Measurements from ENCODE around the gene PM20D1. TPM values are rescaled to one million over a fixed set of nuclear protein-coding genes. Genes with fewer than 3 reads are reported as not detected.
"Not testable (repeated sequence)": the region's sequence is repeated elsewhere in the genome, so short reads cannot be mapped to it uniquely, and the experiment has no call there.

The PM20D1 gene
- total and polyA plus RNA-seq, 10 of the 15 experiments (the other 5 are each of a cell fraction or from before 2014, with no cell fraction given) = not detected

- TF ChIP-seq IKZF2 (IDR thresholded peaks at IDR 0.05) = no peak
- no peak for TF ChIP-seq BCL11A (IDR thresholded peaks at IDR 0.05; ENCODE audit: low read depth, low read length)
- TF ChIP-seq NR2F1 (conservative IDR thresholded peaks at IDR 0.05) = no peak
- TF ChIP-seq YBX1 (IDR thresholded peaks at IDR 0.05) = no peak
- TF ChIP-seq HDGF (IDR thresholded peaks at IDR 0.05) = no peak
Measured at GRCh38 chr1:205824180-205824579, 25.8 kb downstream of the PM20D1 start (continued).

GRCh38 chr1:205823260-205823659 is 26.7 kb downstream of the PM20D1 start:
- RAD21 ChIA-PET (ENCODE audit: unreplicated experiment); H3K4me2 ChIP-seq (ENCODE audit: control insufficient read depth, insufficient read depth); intact Hi-C loops (cut with micrococcal nuclease; ENCODE audit: unreplicated experiment); BruUV-seq (replicated peaks); H3K9ac ChIP-seq (ENCODE audit: control insufficient read depth, insufficient read depth, low read length); H2AFZ ChIP-seq (ENCODE audit: control insufficient read depth, low read depth, low read length); H3K36me3 ChIP-seq (ENCODE audit: control insufficient read depth in 2 of 2, insufficient read depth in 2 of 2, low read length in 1 of 2); H3K9me3 ChIP-seq (replicated peaks; ENCODE audit: control insufficient read depth, insufficient read depth, low read length); in situ Hi-C loops (cut with MboI); FAIRE-seq; ATAC-seq; CTCF ChIA-PET; H3K4me3 ChIP-seq; H4K20me1 ChIP-seq (ENCODE audit: control insufficient read depth, insufficient read depth); H3K4me1 ChIP-seq (ENCODE audit: control insufficient read depth, insufficient read depth, low read length); DNase-seq (ENCODE audit: low read depth, low spot score); H3K27me3 ChIP-seq (replicated peaks in 1 of 2; ENCODE audit: control insufficient read depth in 2 of 2, insufficient read depth in 2 of 2, low read length in 1 of 2); H3K27ac ChIP-seq (ENCODE audit: control insufficient read depth, insufficient read depth); SMC1A ChIA-PET (ENCODE audit: uncharacterized antibody, unreplicated experiment); POLR2A ChIA-PET; H3K79me2 ChIP-seq (ENCODE audit: control insufficient read depth, insufficient read depth, low read length): not testable (repeated sequence)
- 3% methylated on average over 2 of the region's 2 CpGs for WGBS (ENCODE audit: insufficient coverage, insufficient replicate concordance, low lambda C conversion rate, missing lambda C conversion rate)
- 0 out of 2 replicates have a peak, but pooled peaks have one; percentile 21 for TF ChIP-seq NBN (IDR thresholded peaks at IDR 0.05)
- 0 out of 4 replicates have a peak, but pooled peaks of 1 of the 2 experiments have one; percentile 19 for TF ChIP-seq IKZF2 (IDR thresholded peaks at IDR 0.05)

- no TSS peak for BruUV-seq (replicated peaks)
- DNase-seq (ENCODE audit: low read depth, low spot score) = no peak
- RAD21 ChIA-PET (ENCODE audit: unreplicated experiment) = no interaction called here
- H3K4me3 ChIP-seq = no peak overlapping the region
- H3K4me2 ChIP-seq (ENCODE audit: control insufficient read depth, insufficient read depth) = no peak overlapping the region
- no peaks in the 10 kb centered on the region; the same call in 1 of the 2 replicates for H3K4me1 ChIP-seq (ENCODE audit: control insufficient read depth, insufficient read depth, low read length)
- no peak overlapping the region for H3K9ac ChIP-seq (ENCODE audit: control insufficient read depth, insufficient read depth, low read length)
- POLR2A ChIA-PET = no interaction called here
- SMC1A ChIA-PET (ENCODE audit: uncharacterized antibody, unreplicated experiment) = no interaction called here
- no peak for ATAC-seq
- H3K9me3 ChIP-seq (replicated peaks; ENCODE audit: control insufficient read depth, insufficient read depth, low read length) = peaks cover 6% of the 10 kb centered on the region; the same call in 2 of the 3 replicates
- FAIRE-seq = no peak
- no peak overlapping the region for H3K27ac ChIP-seq (ENCODE audit: control insufficient read depth, insufficient read depth)
- no peaks in the 10 kb centered on the region; a peak in 1 of 4 replicates for H3K27me3 ChIP-seq (replicated peaks in 1 of 2; ENCODE audit: control insufficient read depth in 2 of 2, insufficient read depth in 2 of 2, low read length in 1 of 2)
- intact Hi-C loops (cut with micrococcal nuclease; ENCODE audit: unreplicated experiment) = no loop called here
- H2AFZ ChIP-seq (ENCODE audit: control insufficient read depth, low read depth, low read length) = no peak overlapping the region
- no peaks in the 10 kb centered on the region for H3K79me2 ChIP-seq (ENCODE audit: control insufficient read depth, insufficient read depth, low read length)
- 32% methylated on average over 2 of the region's 2 CpGs for WGBS (ENCODE audit: insufficient coverage, insufficient replicate concordance, low lambda C conversion rate, missing lambda C conversion rate)
- in situ Hi-C loops (cut with MboI) = no loop called here
- CTCF ChIA-PET = interaction anchor here (0.9 kb wide), 1 partner anchor 155 kb away, joined by 3 read pairs; no protein-coding TSS in a partner anchor
- no peaks in the 10 kb centered on the region for H3K36me3 ChIP-seq (ENCODE audit: control insufficient read depth in 2 of 2, insufficient read depth in 2 of 2, low read length in 1 of 2)
- no peaks in the 10 kb centered on the region for H4K20me1 ChIP-seq (ENCODE audit: control insufficient read depth, insufficient read depth)
- TF ChIP-seq IRF3 (IDR thresholded peaks at IDR 0.05) = no peak
- TF ChIP-seq ELK1 (IDR thresholded peaks at IDR 0.05; ENCODE audit: low read depth, low read length) = no peak
- TF ChIP-seq BACH1 (IDR thresholded peaks at IDR 0.05; ENCODE audit: borderline replicate concordance) = no peak
- no peak for TF ChIP-seq DPF2 (IDR thresholded peaks at IDR 0.05)
- no peak for TF ChIP-seq POLR2A (IDR thresholded peaks at IDR 0.05; ENCODE audit: low read depth, low read length)
- TF ChIP-seq ZBTB33 (IDR thresholded peaks at IDR 0.05) = no peak
- TF ChIP-seq CBX3 (IDR thresholded peaks at IDR 0.05; ENCODE audit: borderline replicate concordance, low read depth) = no peak
- no peak for TF ChIP-seq BHLHE40 (IDR thresholded peaks at IDR 0.05; ENCODE audit: borderline replicate concordance in 1 of 2, low read depth in 2 of 2, low read length in 1 of 2)
- TF ChIP-seq RFX5 (IDR thresholded peaks at IDR 0.05; ENCODE audit: low read depth, low read length) = no peak
Measured at GRCh38 chr1:205822397-205822796, 27.5 kb downstream of the PM20D1 start.
